C4-2B (cell line): ENCODE results near the gene HID1.

ENCODE experiments used
- H3K27ac ChIP-seq: fragments of 450-650 bp; 2 replicates; pipeline ENCODE4 v1.5.1; 2017
- ZFX ChIP-seq: fragments of 450-650 bp; IDR thresholded peaks from 2 replicates; pipeline ENCODE4 v1.6.1; 2017
- TF ChIP-seq, protein P1 (sequence below): fragments of 450-650 bp; conservative IDR thresholded peaks from 2 replicates; pipeline ENCODE4 v1.5.1; 2017; ENCODE audit warnings: mild to moderate bottlenecking

The HID1 gene, protein sequence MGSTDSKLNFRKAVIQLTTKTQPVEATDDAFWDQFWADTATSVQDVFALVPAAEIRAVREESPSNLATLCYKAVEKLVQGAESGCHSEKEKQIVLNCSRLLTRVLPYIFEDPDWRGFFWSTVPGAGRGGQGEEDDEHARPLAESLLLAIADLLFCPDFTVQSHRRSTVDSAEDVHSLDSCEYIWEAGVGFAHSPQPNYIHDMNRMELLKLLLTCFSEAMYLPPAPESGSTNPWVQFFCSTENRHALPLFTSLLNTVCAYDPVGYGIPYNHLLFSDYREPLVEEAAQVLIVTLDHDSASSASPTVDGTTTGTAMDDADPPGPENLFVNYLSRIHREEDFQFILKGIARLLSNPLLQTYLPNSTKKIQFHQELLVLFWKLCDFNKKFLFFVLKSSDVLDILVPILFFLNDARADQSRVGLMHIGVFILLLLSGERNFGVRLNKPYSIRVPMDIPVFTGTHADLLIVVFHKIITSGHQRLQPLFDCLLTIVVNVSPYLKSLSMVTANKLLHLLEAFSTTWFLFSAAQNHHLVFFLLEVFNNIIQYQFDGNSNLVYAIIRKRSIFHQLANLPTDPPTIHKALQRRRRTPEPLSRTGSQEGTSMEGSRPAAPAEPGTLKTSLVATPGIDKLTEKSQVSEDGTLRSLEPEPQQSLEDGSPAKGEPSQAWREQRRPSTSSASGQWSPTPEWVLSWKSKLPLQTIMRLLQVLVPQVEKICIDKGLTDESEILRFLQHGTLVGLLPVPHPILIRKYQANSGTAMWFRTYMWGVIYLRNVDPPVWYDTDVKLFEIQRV

DNA sequence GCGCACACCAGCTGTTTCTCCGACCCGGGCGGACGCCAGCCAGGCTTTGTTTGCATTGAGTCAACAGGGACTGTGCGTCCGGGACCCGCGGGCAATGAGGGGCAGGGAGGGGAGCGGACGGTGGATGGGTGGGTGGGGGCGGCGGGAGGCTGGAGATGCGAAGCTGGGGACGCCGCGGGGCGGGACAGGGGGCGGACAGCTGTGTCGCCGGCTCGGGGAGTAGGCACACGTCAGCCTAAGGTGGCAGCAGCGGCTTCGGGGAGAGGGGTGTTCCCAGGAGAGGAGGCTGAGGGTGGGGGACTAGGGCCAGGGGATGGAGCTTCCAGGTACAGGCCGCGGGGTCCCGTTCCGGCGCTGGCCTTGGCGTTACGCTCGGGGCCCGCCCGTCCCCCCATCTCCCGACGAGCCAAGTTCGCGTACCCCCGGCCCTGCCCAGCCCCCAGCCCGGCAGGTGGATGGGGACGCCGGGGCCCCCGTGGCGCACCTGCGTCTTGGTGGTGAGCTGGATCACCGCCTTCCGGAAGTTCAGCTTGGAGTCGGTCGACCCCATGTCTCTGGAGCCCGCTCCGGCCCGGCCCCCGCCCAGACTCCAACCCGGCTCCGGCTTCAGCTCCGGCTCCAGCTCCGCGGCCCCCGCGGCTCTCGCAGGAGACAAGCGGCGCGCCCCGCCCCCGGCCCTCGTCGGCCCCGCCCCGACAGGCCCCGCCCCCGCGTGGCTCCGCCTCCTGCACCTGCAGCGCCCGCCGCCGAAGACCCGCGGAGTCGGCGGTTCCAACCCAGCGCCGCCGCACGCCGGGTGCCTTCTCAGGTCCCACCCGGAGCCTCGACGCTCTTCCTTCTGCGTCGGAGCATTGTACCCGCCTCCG is at the start of gene HID1:
Gene HID1, minus strand, starts transcription at position 653 of the 866 bp plus-strand sequence. Its CDS starts 103 bp downstream, at position 550.
- TF ChIP-seq, protein P1, sequence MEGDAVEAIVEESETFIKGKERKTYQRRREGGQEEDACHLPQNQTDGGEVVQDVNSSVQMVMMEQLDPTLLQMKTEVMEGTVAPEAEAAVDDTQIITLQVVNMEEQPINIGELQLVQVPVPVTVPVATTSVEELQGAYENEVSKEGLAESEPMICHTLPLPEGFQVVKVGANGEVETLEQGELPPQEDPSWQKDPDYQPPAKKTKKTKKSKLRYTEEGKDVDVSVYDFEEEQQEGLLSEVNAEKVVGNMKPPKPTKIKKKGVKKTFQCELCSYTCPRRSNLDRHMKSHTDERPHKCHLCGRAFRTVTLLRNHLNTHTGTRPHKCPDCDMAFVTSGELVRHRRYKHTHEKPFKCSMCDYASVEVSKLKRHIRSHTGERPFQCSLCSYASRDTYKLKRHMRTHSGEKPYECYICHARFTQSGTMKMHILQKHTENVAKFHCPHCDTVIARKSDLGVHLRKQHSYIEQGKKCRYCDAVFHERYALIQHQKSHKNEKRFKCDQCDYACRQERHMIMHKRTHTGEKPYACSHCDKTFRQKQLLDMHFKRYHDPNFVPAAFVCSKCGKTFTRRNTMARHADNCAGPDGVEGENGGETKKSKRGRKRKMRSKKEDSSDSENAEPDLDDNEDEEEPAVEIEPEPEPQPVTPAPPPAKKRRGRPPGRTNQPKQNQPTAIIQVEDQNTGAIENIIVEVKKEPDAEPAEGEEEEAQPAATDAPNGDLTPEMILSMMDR: no peak
- no peak for TF ChIP-seq ZFX
- peak within 1 kb of the TSS; percentile 95 for H3K27ac ChIP-seq

DNA sequence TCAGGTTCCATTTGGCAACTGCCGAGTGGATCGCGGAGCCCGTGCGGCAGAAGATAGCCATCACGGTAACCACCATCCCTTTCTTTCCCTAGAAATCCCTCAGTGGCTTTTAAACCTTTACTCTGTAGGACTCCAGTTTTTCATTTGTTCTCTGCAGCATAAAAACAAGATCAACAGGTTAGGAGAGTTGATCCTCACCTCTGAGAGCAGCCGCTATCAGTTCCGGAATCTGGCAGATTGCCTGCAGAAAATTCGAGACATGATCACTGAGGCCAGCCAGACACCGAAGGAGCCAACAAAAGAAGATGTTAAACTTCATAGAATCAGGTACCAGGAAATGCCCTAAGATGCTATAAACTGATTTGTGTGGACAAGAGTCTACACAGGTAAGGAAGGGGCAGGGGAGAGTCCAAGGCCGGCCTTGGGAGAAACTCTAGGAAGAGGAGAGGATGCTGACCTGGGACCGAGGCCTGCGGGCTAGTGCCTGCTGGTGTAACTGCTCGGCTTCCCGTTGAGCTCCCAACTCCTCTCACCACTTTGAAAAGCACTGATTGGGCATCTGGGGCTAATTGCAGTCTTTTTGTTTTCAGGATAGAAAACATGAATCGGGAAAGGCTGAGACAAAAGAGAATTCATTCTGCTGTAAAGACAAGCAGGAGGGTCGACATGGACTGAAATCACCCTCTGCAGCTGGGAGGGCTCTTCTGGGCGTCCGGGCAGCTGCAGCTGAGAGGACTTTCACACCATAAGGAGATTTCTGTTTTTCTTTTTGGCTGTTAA is 48.0 kb upstream of the HID1 start:
- peak overlapping the region; percentile 75 for H3K27ac ChIP-seq
- TF ChIP-seq, protein P1: no peak
- no peak for TF ChIP-seq ZFX

DNA sequence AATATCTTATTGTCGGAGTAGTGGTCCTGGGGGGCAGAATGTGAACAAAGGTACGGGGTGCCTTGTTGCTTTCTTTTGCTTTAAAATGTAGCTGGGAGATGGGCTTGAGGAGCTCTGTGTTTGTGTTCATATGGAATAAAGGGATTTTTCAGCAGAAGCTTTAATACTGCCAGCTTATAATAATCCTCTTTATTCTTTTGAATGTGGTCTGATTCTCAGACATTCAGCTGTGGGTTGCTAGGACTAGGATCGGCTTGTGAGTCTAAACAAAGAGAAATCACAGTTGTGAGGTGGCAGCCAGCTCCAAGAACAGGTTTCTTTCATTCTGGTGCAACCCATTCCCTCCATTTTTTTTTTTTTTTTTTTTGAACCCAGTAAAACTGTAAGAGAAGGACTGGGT is 47.2 kb upstream of the HID1 start:
- peak overlapping the region; percentile 75 for H3K27ac ChIP-seq
- TF ChIP-seq ZFX: no peak
- TF ChIP-seq, protein P1: no peak

DNA sequence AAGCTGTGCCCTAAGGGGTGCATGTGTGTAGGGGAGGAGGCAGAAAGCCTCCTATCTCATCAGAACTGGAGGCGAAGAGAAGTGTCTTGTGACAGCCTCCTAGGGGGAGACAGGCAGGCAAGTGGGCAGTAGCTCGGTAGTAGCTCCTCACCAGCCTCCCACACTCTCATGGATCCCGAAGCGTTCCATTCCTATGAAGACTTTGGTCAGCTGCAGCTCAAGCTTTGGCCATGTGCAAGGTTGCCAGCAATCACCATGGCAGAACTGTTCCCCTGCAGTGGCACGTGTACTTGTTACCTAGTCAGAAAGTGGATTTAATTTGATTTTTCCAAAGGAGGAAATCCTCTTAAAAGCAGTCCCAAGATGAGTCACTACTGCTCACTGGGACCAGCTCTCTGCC is 46.6 kb upstream of the HID1 start:
- TF ChIP-seq, protein P1: no peak
- no peak for TF ChIP-seq ZFX
- H3K27ac ChIP-seq: peak overlapping the region; percentile 75

DNA sequence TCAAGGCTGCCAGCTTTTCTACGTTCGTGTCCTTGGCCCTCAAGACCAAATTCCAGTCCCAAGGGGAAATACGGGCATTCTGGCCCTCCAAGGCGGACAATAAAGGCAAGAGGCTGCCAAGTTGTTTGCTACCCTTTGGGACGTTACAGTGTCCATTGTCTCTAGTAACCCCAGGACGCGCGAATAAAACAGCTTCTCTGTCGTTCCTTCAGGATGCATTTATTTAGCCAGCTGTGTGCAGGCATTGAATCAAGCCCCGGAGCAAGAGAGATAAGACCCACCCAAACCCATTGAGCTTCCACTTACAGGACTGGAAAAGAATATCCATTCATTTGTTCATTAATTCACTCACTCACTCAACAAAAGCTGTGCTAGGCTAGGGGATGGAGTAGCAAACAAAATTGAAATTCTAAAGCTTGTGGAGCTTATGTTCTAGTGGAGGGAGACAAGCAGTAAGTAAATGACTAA is 40.6 kb upstream of the HID1 start:
- H3K27ac ChIP-seq: peak overlapping the region; percentile 99
- TF ChIP-seq ZFX: no peak
- TF ChIP-seq, protein P1: no peak

DNA sequence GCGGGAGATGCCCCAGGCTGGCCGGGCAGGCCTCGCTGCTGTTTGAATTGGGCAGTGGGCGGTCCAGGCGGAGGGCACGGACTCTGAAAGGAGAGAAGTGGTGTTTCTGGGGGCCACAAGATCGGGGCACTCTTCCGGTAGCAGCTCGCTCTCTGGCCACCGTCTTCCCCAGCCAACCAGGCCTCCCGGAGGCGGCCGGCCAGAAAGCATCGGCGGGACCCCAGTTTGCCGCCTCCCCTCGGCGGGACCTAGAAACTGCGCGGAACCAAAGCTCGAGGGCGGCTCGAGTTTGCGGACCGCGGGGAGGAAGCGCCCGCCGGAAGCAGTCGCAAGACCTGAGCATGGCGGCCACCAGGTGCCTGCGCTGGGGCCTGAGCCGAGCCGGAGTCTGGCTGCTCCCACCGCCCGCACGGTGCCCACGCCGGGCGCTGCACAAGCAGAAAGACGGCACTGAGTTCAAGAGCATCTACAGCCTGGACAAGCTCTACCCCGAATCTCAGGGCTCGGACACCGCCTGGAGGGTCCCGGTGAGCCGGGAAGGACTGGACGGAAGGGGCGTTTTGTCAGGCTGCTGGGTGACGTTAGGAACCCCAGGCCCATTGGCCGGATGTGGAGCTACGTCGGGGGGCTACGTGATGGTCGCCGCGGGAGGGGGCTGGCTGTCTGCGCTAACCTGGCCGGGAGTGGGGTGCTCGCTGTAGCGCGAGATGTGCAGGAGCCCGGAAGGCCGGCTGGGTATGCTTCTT is 40.0 kb upstream of the HID1 start, which contains the start of gene MRPL58:
Gene MRPL58, plus strand, starts transcription at position 325 of the 746 bp plus-strand sequence. Its CDS starts 17 bp downstream, at position 342.
- peak within 1 kb of the TSS; percentile 99 for H3K27ac ChIP-seq
- TF ChIP-seq, protein P1: no peak
- peak; percentile 70; the same call in 1 of the 2 replicates for TF ChIP-seq ZFX
